Lung microvascular endothelial cell (primary cell): ENCODE measurements around the gene PLA2G4B. TPM values are rescaled to one million over a fixed set of nuclear protein-coding genes. Genes with fewer than 3 reads are reported as not detected.

Experiments used
- DNase-seq, 2 donors: peaks; one replicate each; pipeline versions ENCODE4 v3.0.0 to v3.0.0-alpha.2; 2010; ENCODE audit warnings: low read depth in 2 of 2
- total RNA-seq: library from RNA; depleted of rRNA; stranded (reverse); fragments of >200 nt; gene quantifications from 2 replicates; pipeline ENCODE4 v1.2.1, GENCODE V29; 2014

Gene PLA2G4B
- total RNA-seq, 1 donor from 2014 or later: 0.20 TPM

DNA sequence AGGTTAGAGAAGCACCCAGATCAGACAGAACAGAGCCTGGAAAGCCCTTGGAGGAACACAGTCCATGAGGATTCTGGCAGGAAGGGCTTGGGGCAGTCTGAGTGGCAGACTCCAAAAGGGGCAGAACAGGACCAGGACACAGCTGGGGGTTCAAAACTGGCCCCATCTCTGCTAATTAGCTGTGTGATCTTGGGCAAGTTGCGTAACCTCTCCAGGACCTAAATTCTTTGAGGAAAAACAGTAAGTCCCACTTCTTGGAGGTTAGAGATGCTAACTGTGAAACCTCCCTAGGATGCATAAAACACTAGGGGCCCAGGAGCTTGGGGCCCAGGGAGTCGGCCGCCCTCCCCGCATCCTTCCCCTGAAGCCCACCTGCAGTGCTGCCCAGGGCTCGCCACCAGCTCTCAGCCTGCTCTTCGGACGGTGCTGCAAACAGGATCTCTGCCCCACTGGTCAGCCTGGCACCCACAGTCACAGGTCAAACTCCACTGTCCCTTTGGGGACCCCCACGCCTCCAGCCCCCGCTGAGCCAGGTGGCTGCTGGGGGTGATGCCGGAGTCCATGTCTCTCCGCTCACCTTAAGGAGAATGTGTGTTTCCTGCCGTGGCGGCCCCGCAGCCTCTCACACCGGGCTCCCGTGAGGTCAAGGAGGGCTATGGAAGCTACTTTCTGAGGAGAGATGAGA lies 12.0 kb downstream of the PLA2G4B start:
- no peak for DNase-seq

DNA sequence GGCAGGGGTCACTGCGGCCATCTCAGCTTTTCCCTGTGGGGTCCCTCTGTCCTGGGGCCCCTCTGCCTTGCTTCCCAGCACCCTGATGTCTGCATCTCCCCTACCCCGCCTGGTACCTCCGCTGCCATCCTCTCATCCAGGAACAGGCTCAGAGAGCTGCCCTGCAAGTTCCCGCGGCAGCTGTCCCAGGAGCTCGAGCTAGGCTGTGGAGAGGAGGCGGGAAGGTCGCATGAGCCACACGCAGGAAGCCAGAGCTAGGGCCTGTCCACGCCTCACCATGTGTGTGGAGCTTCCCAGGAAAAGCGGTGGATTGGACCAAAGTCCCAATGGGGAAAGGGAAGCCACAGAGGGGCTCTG lies 12.5 kb downstream of the PLA2G4B start:
- DNase-seq: no peak

DNA sequence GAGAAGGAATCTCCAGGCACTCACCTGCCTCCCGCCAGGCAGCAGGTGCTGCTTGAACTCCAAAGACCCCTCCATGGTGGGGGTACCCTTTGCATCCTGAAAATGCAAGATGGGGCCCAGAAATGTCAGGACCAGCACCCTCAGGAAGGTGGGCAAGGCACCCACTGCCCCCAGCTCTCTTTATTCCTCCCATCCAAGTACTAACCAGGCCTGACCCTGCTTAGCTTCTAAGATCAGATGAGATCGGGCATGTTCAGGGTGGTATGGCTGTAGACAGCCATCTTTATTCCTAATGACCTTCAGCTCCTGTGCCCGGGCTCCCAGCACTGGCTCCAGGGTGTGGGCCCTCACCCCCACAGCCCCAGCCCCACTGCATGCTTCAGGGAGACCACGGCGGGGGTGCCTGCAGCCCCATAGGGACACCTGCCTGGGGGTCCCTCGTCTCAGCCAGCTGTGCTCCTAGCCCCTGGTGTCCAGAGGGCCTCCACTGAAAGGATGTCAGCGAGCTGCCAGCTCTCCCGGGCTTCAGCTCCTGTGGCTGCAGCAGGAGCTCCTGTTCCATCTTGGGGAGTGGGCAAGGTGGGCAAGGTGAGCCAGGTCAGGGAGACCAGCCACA lies 13.2 kb downstream of the PLA2G4B start:
- no peak for DNase-seq

DNA sequence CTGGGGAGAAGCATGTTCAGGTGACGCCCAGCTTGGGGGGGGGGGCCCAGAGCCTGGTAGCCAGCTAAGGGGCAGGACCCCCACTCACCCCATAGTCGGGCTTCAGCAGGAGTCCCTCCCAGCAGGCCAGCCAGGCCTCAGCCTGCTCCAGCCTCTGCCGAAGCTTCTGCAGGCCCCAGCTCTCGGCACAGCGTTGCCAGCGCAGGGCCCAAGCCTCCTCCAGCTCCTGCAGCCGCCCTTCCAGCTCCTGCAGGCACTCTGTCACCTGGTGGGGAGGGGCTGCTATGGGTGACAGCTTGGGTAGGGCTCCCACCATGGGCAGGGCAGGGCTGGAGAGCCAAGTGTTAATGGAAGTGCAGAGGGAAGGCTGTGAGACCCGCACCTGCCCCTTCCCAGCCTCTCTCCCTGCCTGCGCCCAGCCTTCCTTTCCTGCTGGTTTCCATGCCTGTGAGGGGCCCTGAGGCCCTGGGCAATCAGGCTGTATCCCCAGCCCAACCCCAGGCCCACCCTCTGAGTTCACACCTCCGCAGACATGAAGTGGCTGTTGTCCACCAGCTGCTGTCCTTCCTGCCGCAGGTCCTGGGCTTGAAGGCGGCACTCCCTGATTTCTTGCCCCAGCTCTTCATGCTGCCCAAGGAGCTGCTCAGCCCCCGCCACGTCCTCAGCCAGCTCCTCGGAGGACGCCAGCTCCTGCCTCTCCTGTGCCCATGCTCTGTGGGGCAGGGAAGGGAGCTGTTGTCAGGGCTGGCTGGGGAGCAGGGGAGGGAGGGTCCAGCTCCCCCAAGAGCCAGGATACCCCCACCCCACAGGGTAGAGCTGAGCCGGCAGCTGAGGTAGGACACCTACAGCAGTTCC lies 14.3 kb downstream of the PLA2G4B start:
- DNase-seq: no peak

DNA sequence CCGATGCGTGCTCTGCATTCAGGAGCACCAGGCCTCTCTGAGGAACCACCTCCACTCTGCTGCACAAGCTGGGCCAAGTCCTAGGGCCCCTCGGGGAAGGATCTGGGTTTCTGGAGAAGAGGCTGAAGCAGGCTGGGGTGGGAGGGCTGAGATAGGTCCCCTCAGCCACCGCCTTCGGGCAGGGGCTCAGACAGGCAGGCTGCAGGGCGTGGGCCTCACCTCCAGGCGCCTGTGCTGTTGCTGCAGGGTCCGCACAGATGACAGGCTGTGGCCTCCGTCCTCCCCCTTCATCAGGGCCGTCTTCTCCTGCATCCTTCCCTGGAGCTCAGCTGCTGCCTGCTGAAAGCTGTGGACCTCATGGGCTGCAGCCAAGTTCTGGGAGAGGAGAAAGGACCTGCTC lies 15.2 kb downstream of the PLA2G4B start:
- no peak for DNase-seq

DNA sequence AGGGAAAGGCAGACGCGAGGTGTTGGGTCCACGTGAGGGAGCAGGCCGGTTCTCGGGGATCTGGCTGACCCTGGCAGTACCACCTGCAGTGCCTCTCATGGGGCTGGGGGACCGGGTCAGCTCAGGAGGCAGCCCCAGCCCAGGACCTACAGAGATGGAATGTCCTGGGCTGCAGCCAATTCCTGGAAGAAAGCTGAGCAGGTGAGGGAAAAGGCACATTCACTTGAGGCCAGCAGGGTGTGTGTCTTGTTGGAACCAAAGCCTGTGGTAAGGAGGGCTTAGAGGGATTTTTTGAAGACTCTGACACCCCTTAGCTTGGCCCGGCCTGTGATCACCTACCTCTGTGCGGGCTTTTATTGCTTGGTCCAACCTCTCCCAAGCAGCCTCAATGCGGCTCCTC lies 15.8 kb downstream of the PLA2G4B start:
- no peak for DNase-seq

DNA sequence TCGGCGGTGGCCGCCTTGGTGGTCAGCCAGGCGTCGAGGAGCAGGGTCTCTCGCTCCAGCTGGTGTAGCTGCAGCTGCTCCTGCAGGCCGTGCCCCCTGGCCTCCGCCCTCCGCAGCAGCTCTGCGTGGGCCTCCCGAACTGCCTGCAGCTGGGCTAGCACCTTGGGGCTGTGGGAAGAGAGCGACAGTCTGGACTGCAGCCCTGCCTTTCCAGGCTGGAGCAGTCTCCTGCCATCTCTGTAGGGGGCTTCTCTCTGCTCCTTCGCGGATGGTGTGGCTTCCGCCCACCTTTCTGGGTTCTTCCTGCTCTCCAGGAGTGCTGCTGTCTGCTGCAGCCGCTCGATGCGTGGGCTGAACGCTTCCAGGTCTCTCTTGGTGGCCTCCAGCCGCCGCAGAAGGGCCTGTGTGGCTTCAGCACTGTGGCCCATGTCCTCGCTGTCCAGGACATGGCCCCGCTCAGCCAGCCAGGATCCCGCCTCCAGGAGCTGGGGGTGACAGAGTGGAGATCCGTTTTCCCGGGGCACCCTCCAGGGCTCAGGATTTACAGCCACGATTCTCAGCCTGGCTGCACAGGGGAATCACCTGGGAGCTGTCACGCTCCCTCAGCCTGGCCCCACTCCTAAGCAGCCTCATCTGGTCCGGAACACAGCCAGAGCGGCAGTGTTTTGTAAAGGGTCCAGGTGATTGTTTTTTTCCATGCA lies 16.8 kb downstream of the PLA2G4B start:
- DNase-seq: no peak

DNA sequence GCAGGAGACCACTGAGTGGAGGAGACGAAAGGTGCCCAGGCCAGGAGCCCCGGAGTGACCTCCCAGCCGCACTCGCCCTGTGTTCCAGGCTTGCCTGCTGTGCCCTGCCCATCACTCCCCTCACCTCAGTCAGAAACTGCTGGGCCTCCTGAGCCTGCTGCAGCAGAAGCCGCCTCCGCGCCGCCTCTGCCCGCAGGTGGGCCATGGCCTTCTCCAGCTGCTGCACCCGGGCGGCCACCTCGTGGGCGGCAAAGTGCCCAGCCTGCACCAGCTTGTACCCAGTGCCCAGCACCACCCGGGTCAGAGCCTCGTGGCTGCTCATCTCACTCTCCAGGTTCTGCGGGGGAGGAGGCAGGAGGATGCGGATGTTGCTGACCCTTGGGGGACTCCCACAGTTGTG lies 17.6 kb downstream of the PLA2G4B start:
- no peak for DNase-seq

DNA sequence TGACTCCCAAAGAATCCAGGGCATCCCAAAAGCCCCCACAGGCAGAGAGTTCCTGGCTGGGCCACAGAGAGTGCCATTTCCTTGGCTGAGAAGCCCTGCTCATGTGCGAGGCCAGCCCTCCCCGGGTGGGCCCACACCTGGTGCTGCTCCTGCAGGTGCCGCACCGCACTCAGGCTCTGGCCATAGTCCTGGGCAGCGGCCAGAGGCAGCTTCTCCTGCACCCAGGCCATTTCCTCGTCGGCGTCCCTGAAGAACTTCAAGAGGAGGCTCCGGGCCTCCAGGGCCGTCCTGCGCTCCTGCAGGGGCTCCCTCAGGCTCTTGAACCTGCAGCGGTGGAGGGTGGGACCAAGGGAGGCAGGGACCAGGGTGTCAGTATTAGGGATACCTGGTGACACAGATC lies 18.1 kb downstream of the PLA2G4B start:
- no peak for DNase-seq

DNA sequence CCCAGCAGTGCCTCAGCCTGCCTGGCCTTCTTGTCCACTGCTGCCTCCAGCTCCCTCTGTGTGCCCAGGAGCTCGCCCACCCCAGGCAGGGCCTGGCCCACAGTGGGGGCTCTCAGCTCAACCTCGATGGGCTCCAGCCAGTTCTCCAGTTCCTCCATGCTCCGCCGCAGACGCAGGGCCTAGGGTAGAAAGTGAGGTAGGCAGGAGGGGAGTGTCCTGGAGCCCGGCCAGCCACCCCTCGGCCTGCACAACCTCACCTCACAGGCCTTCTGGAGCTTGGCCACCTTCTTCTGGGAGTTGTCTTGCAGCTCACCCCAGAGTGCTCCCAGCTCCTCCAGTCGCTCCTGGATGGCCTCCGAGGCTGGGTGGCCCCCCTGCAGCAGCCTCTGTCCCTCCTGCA lies 18.7 kb downstream of the PLA2G4B start:
- no peak for DNase-seq

DNA sequence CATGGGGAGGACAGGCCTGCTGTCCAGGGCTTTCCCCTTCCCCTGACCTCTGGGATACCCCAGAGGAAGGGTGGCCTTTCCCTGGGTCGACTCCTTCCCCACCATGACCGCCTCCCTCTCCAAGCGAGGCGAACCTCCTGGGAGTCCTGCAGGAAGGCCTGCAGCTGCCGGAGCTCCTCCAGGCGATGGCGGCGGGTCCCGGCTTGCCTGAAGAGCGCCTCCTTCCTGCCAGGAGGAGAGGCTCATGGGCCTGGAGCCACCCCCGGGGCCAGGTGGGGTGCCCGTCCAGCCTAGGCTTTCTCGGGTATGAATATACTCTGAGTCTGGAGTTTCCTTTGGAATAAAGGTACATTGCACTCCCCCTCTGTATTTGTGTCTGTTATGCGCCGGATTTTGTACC lies 20.1 kb downstream of the PLA2G4B start:
- DNase-seq: no peak

DNA sequence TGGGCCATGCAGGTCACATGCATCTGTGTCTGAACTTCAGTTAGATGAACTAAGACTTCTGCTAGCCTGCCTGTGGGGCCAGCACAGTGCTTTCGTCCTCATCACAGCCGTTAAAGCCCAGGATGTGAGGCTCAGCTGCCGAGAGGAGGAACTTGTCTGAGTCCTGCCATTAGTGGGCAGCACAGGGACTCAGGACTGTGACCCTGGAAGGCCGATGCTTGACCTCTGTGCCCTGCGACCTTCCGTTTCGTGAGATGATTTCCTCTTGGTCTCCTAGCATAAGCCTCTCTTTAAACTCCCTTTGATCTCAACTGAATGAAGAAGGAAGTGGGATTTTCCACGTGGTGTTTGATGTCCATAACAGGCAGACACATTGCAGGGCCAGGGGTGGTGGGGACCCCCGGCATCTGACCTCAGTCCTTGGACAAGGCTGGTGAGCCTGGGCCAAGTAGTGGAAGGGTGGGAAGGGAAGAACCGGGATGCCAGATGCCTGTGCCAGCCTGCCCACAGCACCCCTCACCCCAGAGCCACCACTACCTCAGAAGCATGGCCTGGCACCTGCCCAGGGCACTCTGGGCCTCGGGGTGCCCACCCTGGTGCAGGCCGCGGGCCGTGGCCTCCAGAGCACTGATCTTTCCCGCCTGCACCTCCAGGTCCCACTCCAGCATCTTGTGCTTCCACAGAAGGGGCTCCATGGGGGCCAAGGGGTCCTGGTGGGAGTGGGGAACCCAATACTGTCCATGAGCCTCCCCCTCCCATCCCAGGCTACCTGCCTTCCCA lies 21.6 kb downstream of the PLA2G4B start:
- DNase-seq: peak in 1 of 2 donors; percentile 36

DNA sequence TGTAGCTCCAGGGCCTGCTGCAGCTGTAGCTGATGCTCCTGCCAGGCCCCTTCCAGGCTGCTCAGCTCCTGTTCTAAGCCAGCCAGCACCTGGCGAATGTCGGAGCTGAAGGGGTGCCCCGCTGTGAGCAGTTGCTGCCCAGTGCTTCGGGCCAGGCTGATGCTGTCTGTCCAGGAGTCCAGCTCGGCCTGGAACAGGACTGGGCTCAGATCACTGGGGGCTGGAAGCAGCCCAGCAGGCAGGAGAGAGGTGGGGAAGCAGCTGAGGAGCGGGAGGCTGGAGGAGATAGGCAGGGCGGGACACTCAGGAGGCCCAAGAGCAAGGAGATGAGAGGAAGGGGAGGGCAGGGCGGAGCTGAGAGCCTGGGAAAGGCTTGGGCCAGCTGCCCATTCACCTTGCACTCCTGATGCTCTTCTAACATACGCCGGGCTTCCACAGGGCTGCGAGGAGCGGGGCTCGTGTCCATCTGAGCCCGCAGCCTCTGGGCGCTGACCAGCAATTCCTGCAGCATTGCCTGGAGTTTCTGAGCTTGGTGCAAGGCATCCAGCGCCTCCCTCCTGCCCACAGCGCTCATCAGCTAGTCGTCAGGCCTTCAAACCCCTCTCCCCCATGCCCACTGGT lies 23.2 kb downstream of the PLA2G4B start:
- DNase-seq: no peak

DNA sequence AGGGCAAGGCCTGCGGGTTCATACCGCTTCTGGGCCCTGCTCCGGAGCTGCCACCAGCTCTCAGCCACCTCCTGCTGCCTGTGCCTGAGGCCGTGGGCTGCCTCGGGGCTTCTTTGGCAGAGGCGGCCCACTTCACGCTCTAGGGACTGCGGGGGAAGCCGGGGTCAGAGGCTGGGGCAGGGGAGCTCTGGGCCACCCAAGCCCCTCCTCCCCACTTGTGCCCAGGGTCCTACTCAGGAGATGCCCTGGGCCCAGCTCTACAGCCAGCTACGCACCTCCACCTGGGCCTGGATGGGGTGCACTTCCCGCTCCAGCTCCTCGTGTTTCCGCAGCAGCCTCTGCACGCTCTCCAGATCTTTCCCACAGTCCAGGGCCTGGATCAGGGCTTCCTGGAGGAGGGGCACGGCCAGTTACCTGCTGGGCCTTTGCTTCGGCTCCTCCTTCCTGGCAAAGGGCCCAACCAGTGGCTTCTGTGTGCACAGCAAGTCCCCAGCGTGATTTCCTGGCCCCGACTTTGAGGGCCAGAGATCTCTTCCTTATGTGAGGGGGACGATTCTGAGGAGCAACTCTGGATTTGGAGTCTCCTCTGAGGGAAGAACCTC lies 24.0 kb downstream of the PLA2G4B start:
- DNase-seq: no peak

DNA sequence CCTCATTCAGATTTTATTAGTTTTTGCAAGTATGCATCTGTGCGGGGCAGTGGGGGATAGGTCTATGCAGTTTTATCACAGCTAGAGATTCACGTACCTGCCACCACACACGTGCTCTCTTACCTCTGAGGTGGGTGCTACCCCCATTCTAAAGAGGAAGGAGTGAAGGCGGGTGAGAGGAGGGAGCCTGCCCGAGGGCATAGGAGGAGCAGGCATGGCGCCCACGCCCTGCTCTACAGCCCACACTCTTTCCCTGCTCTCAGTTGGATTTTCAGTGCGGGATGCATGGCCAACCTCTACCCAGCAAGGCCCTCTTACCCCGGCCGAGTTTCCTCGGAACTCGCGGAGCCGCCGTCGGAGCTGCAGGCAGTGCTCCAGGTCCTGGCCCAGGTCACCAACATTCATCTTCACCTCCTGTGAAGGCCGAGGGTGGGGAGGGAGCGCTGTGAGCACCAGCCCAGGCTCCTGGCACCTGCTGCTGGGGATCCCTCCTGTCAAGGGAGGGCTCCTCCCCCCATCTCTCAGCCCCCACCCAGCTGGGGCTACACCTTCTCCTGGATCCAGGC lies 26.9 kb downstream of the PLA2G4B start:
- DNase-seq: no peak

DNA sequence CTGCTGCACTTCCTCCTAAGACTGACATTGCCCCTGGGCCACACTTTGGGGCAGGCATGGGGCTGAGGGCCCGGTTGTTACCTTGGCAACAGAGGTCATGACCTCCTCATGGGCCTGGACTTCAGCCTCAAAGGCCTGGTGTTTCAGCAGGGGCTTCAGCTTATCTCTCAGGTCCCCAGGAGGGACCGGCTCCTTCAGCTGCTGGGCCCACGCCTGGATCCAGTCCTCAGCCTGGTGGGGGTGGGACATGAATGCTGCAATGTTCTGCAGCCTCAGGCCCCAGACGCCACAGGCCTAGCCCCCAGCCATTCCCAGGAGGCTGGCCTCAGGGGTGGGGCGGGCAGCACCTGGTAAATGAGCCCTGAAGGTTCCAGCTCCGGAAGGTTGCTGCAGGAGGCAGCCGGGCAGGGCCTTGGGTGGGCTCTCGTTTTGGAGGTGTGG lies 27.6 kb downstream of the PLA2G4B start:
- no peak for DNase-seq

DNA sequence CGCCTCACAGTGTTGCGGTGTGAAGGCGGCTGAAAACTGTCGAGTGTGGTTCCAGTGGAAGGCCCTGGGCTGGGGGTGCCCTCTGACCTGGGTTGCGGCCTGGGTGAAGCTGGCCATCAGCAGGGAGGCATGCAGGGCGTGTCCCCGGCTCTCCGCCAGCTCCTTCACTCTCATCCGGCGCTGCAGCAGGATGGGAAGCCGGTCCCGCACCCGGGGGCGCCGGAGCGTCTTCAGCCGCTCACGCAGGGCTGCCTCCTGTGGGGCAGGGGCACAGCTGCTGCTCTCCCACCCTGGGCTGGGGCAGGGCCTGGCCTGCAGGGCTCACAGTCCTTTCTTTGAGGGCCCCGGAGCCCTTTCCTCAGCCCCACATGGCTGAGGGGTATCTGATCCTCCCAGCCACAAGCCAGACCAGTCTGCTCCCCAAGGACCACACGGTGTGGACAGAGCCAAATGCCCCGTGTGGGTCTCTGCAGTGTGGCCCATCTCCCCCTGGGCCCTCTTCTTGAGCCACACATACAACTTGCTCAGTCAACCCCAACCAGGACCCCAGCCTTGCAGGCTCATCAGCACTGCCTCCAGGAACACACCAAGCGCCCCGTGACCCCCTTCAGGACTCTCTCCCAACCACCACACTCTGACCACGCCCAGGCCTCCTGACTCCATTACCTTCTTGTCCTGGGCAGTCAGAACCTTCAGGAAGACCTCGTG lies 28.4 kb downstream of the PLA2G4B start:
- no peak for DNase-seq

DNA sequence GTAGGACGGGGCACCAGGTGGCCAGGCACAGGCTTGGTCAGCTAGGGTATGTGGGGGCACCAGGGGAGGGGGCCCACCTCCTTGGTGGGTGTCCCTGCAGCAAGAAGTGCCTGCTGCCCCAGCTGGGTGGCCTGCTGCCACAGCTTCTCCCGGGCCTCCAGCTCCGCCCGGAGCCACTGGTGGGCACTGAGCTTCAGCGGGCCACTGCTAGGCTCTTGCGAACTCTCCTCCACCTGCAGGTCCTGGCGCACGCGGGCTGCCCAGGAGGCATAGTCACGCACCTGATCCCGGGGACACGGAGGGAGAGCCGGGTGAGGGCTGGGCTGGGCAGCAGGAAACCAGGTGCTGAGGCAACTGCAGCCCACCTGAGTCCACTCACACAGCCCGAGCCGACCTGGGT lies 29.7 kb downstream of the PLA2G4B start:
- DNase-seq: no peak
